ENCODE measurements around the gene GMDS. TPM values are rescaled to one million over a fixed set of nuclear protein-coding genes. Genes with fewer than 3 reads are reported as not detected.

GMDS gene
- 100 to 1,000 TPM; 197 to 375 (median 215) TPM for total RNA-seq

- Histone ChIP-seq H3K9me3 (no peaks in the 10 kb centered on the region), H3K27ac (peak within 1 kb of the TSS; percentile 87 to 95 (median 94)), H3K4me1 (peaks cover 0 to 26% (median 0%) of the 10 kb centered on the region in 4 donors), H3K36me3 (peaks cover 0 to 9% (median 0%) of the 10 kb centered on the region in 3 donors), H3K4me3 (peak within 1 kb of the TSS; percentile 79 to 96 (median 93)), H3K27me3 (no peaks in the 10 kb centered on the region)
- TF ChIP-seq POLR2A (IDR thresholded peaks at IDR 0.05) (peak; percentile 90 to 95), CTCF (IDR thresholded peaks at IDR 0.05) (peak in 1 of 6 experiments; percentile 33)
- DNase-seq = peak; percentile 84 to 93 (median 92)
These were observed at the start of gene GMDS for GRCh38 chr6:2245103-2245876. Gene GMDS (minus strand): TSS chr6:2245605.

- Histone ChIP-seq H3K27ac (no peak overlapping the region), H3K4me1 (no peaks in the 10 kb centered on the region), H3K4me3 (no peak overlapping the region), H3K36me3 (peaks cover 0 to 8% (median 0%) of the 10 kb centered on the region in 3 donors), H3K9me3 (no peaks in the 10 kb centered on the region), H3K27me3 (no peaks in the 10 kb centered on the region)
- DNase-seq = no peak
- TF ChIP-seq POLR2A (IDR thresholded peaks at IDR 0.05) (no peak), CTCF (IDR thresholded peaks at IDR 0.05) (no peak)
These were observed 40.1 kb upstream of the GMDS start for GRCh38 chr6:2285510-2285909.

DNA sequence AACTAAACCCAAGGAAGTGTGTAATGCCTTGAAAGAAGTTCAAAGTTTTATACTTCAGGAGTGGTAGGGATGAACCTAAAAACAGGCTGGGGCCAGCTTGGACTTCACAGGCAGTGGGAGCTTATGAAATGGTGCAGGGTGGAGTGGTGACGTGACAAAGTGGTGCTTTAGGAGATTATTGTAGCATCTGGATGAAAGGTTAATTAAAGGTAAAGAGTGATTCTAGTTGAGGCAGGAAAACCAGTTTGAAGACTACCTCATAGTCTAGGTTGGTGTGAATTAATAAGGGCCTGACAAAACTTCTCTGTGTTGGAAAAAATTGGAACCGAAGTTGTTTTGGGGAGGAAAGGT, 30.5 kb upstream of the GMDS start:
- Histone ChIP-seq H3K9me3 (no peaks in the 10 kb centered on the region), H3K4me1 (no peaks in the 10 kb centered on the region), H3K27ac (no peak overlapping the region), H3K4me3 (no peak overlapping the region), H3K36me3 (peaks cover 0 to 39% (median 0%) of the 10 kb centered on the region in 3 donors), H3K27me3 (no peaks in the 10 kb centered on the region)
- TF ChIP-seq POLR2A (IDR thresholded peaks at IDR 0.05) = no peak
- no peak for TF ChIP-seq CTCF (IDR thresholded peaks at IDR 0.05)
- DNase-seq = no peak

DNA sequence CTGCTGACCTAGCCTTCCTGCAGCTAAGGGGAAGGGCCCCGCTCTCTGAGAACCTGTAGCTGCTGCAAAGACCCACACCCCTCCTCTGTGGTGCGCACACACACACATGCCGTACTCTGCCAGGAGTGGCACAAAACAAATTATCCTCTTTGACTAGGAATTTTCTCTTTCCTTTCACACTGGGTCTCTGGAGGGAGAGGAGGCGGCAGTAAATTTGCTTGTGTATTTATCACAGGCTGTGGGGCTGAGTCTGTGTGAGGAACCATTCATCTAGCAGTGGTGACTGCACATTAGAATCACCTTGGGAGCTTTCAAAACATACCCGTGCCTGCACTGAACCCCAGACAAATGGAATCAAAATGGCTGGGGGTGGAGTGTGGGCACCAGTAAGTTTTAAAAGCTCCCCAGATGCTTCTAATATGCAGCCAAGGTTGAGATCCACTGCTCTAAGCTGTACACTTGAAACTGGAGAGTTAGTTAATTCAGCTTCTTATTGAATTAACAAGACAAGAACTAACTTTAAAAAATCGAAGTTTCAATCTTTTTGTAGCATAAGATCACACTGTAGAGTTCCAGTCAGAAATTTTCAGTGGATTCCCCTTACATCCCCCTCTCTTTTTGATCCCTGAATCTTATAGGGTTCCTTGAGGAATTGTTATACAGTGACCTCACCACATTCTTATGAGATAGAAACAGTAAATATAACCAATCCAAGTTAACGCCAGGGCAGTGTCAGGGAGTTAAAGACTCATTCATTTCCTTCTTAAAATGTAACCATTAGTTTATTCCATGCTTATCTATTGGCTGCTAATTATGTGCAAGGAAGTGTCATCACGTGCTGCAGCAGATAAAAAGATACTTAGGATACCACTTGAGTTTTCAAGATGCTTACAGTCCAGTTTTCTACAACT, 29.8 kb upstream of the GMDS start:
- Histone ChIP-seq H3K4me3 (no peak overlapping the region), H3K4me1 (no peaks in the 10 kb centered on the region), H3K27me3 (no peaks in the 10 kb centered on the region), H3K27ac (no peak overlapping the region), H3K36me3 (peaks cover 0 to 39% (median 0%) of the 10 kb centered on the region in 3 donors), H3K9me3 (no peaks in the 10 kb centered on the region)
- no peak for DNase-seq
- no peak for TF ChIP-seq POLR2A (IDR thresholded peaks at IDR 0.05)
- TF ChIP-seq CTCF (IDR thresholded peaks at IDR 0.05) = no peak

DNA sequence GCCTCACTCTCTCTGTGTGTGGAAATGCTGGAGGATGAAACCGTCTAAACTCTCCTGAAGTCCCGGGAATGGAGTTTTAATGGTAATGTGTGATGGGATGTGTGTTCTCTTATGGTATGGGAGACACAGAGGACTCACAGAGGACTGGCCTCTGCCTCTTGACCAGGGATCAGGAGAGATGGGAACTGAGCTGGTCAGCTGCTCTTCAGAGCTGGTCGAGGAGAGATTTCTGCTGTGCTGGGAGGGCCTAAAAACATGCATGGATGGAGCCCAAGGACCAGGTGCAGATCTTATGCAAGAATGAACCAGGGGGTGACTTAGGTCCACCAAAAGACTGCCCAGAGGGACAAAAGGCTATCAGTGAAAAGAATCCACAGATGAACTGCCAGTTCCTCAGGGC, 27.3 kb upstream of the GMDS start:
- no peak for DNase-seq
- no peaks in the 10 kb centered on the region for H3K4me1 ChIP-seq
- H3K9me3 ChIP-seq = no peaks in the 10 kb centered on the region

More for the DNA sequence above, 27.3 kb upstream of the GMDS start:
- TF ChIP-seq CTCF (IDR thresholded peaks at IDR 0.05) (no peak), POLR2A (IDR thresholded peaks at IDR 0.05) (no peak)
- Histone ChIP-seq H3K36me3 (peaks cover 0 to 40% (median 0%) of the 10 kb centered on the region in 3 donors), H3K27ac (no peak overlapping the region), H3K4me3 (no peak overlapping the region), H3K27me3 (no peaks in the 10 kb centered on the region)

Data from Peyer's patch (tissue), 4 donors.